ENCODE results near the gene AK5. TPM values are rescaled to one million over a fixed set of nuclear protein-coding genes. Genes with fewer than 3 reads are reported as not detected.

The AK5 gene
- total and polyA plus RNA-seq, 2 of the 4 experiments (the other 2 are of a cell fraction) = 22.5 to 25.8 TPM

- no peak overlapping the region for H3K9ac ChIP-seq (ENCODE audit: low read depth, low read length)
- no peak overlapping the region for H3K27ac ChIP-seq (ENCODE audit: insufficient read depth, low read length)
- no peaks in the 10 kb centered on the region for H3K9me1 ChIP-seq (ENCODE audit: insufficient read depth, low read length)
- intact Hi-C loops (cut with micrococcal nuclease) (loop anchor here (5.0 kb wide), 1 partner anchor 78 kb away; no protein-coding TSS in a partner anchor), in situ Hi-C loops (cut with MboI; ENCODE audit: low sequenced_read_pairs) (loop anchor here (25.0 kb wide), 1 partner anchor 523 kb away; no protein-coding TSS in a partner anchor), dilution Hi-C loops (cut with HindIII; ENCODE audit: low sequenced_read_pairs, unreplicated experiment) (no loop called here)
- TF ChIP-seq SMC3 (IDR thresholded peaks at IDR 0.05; ENCODE audit: low read depth, low read length) (no peak), RAD21 (IDR thresholded peaks at IDR 0.05; ENCODE audit: low read length) (no peak), USF2 (IDR thresholded peaks at IDR 0.05; ENCODE audit: low read depth, low read length) (no peak), MAZ (IDR thresholded peaks at IDR 0.05; ENCODE audit: borderline replicate concordance, low read depth, low read length) (no peak), FOS (IDR thresholded peaks at IDR 0.05; ENCODE audit: low read depth, low read length) (no peak), CHD1 (IDR thresholded peaks at IDR 0.05; ENCODE audit: low read depth, low read length) (no peak), RFX5 (IDR thresholded peaks at IDR 0.05; ENCODE audit: low read depth, low read length) (no peak), CEBPB (IDR thresholded peaks at IDR 0.05; ENCODE audit: low read depth, low read length) (no peak), MAFK (IDR thresholded peaks at IDR 0.05; ENCODE audit: low read depth, low read length) (no peak), MXI1 (IDR thresholded peaks at IDR 0.05; ENCODE audit: borderline replicate concordance, low read depth, low read length) (no peak)
- no peak overlapping the region for H3K4me3 ChIP-seq (ENCODE audit: insufficient read depth, low read depth, low read length)
- DNase-seq (no peak), ATAC-seq (ENCODE audit: low read depth) (no peak)
- H3K9me3 ChIP-seq (ENCODE audit: control insufficient read depth, insufficient read depth, low read length) = no peaks in the 10 kb centered on the region
- no peak overlapping the region for H3K56ac ChIP-seq (ENCODE audit: extremely low read depth, insufficient read depth, low read length)
- peaks cover 6% of the 10 kb centered on the region for H3K36me3 ChIP-seq (ENCODE audit: control insufficient read depth, insufficient read depth, low read length)
- POLR2A ChIA-PET (ENCODE audit: unreplicated experiment) = no interaction called here
- no peak overlapping the region for H4K91ac ChIP-seq (ENCODE audit: insufficient read depth, low read depth, low read length)
- H3K23ac ChIP-seq (ENCODE audit: low read depth, low read length) = no peak overlapping the region
- no peak overlapping the region for H2AK9ac ChIP-seq (replicated peaks; ENCODE audit: low read depth, low read length, poor library complexity)
- no peak overlapping the region for H3K14ac ChIP-seq (replicated peaks; ENCODE audit: low read depth, low read length)
- H2BK5ac ChIP-seq (ENCODE audit: low read depth, low read length, poor library complexity, severe bottlenecking) = no peak overlapping the region
- no peak overlapping the region for H3K4me2 ChIP-seq (ENCODE audit: low read depth, low read length)
- no peaks in the 10 kb centered on the region for H3K27me3 ChIP-seq (ENCODE audit: control insufficient read depth, insufficient read depth, low read length)
- WGBS, 2 experiments (ENCODE audit: extremely low coverage in 2 of 2, insufficient read length in 1 of 2) = no CpG with 5 or more reads among the region's 5 CpGs
- no peak overlapping the region for H2BK120ac ChIP-seq (ENCODE audit: low read depth, low read length)
- no peak overlapping the region for H2AFZ ChIP-seq (replicated peaks; ENCODE audit: low read length, poor library complexity)
- CTCF ChIA-PET = no interaction called here
- no peaks in the 10 kb centered on the region for H4K20me1 ChIP-seq (ENCODE audit: insufficient read depth, low read length)
- no peak overlapping the region for H3K4ac ChIP-seq (ENCODE audit: low read depth, low read length)
- no peak overlapping the region for H2AK5ac ChIP-seq (ENCODE audit: low read depth, low read length)
- H2BK15ac ChIP-seq (ENCODE audit: low read depth, low read length) = no peak overlapping the region
- H4K5ac ChIP-seq (ENCODE audit: low read depth, low read length) = no peak overlapping the region
- BruUV-seq (replicated peaks) = no TSS peak
- H2BK20ac ChIP-seq (ENCODE audit: low read depth, low read length) = no peak overlapping the region
- no peaks in the 10 kb centered on the region for H3K4me1 ChIP-seq (ENCODE audit: control insufficient read depth, insufficient read depth, low read length)
- peaks cover 11 to 52% of the 10 kb centered on the region in 2 experiments; a peak in 3 of 4 replicates for H3K79me1 ChIP-seq (ENCODE audit: low read depth in 1 of 2, low read length in 2 of 2)
- no peak overlapping the region for H3K18ac ChIP-seq (ENCODE audit: low read depth, low read length)
- no peak overlapping the region for H4K8ac ChIP-seq (ENCODE audit: low read depth in 2 of 2, low read length in 2 of 2)
Observed at GRCh38 chr1:77589231-77589630, 307.4 kb downstream of the AK5 start.
